ENCODE measurements around the gene SUGP2.

SUGP2 gene

GRCh38 chr19:19033426-19034203 lies at the start of gene SUGP2, which contains the start of gene ARMC6:
SUGP2 (minus strand) TSS chr19:19033517; CDS start chr19:19031071, 2,446 bp downstream.
ARMC6 (plus strand) TSS chr19:19033603; CDS start chr19:19034210, 607 bp downstream.
- peak; percentile 89 for DNase-seq

DNA sequence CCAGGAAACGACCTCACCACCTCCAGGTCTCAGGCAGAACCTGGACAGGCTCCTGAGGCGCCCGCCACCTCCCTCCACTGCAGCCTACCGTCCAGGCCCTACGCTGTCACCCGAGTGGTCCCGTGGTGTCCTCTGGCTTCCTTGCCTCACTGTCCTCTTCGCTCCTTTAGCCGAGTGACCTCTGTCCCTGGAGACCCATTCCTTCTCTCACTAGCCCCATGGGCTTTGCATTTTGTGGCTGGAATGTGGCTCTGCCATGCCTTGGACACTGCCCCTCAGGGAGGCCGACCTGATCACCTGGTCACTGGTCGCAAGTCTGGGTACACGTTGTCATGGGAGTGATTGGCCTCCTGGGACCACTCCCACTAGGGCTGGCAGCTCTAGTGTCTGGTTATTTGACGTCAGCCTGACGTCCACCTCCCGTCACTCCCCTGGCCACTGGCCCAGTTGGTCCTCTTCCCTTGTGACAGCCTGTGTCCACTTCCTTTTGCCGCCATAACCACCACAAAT lies 48.4 kb upstream of the SUGP2 start:
- no peak for DNase-seq

DNA sequence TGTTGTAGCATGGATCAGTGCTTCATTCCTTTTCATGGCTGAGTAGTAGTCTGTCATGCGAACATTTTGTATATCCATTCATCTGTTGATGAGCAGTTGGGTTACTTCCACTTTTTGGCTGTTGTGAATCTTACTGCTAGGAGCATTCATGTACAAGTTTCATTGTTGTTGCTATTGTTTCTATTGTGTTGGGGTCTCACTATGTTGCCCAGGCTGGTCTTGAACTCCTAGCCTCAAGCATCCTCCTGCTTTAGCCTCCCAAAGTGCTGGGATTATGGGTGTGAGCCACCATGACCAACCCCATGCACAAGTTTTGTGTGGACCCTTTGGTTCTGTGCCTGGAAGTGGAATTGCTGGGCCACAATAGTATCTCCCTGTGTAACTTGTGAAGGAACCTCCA lies 46.3 kb upstream of the SUGP2 start:
- DNase-seq = no peak

DNA sequence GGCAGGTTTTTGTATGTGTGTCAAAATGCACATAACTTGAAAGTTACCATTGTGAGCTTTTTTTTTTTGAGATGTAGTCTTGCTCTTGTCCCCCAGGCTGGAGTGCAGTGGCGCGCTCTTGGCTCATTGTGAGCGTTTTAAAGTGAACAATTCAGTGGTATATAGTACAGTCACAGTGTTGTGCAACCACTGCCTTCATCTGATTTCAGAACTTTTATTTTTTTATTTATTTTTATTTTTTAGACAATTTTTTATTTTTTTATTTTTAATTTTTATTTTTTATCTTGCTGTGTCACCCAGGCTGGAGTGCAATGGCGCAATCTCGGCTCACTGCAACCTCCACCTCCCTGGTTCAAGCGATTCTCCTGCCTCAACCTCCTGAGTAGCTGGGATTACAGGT lies 45.5 kb upstream of the SUGP2 start:
- DNase-seq = no peak

GRCh38 chr19:19077103-19077502 lies 43.8 kb upstream of the SUGP2 start:
- no peak for DNase-seq

DNA sequence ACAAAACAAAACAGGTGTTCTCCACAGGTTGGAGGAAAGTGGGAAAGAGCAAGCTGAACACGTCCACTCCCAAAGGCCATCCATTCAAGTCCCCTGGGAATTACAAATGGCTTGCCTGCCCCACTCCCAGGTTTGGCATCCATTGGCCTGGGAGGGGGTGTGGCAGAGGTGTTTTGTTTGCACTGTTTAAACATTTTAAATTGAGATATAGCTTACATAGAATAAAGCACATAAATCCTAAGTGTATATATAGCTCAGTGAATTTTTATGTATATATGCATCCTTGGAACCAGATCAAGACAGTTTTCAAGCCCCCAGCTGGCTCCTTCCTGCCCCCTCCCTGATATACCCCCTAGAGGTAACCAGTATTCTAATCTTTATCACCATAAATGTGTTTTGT lies 43.2 kb upstream of the SUGP2 start:
- no peak for DNase-seq

- no peak for DNase-seq
These were observed 41.8 kb upstream of the SUGP2 start for GRCh38 chr19:19075126-19075525.

DNA sequence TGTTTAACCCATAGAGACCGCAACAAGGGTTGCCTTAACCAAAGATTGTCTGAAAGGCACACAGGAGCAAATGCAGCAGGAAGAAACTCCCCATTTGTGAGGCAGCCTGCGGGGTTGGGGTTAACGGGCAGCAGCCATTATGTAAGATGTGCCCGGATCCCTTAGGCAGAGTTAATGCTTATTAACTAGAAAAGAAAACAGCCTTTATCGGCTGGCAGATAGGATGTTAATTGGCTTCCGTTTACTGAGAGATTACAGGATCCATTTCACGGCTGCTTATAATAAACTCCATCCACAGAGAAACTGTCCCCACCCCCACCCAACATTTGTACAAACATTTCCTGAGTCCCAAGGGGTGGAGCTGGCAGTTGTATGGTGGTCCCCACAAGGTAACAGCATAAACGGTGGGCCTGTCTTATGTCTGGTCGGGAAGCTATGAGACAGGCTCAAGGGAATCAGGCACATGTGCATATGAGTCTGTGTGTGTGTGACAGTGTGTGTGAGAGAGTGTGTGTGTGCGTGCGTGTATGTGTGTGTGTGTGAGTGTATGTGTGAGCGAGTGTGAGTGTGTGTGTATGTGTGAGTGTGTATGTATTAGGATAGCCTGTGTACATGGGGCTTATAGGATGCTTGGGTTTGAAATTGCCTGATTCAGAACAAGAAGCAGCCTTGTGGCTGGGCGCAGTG lies 41.0 kb upstream of the SUGP2 start:
- DNase-seq = no peak

GRCh38 chr19:19071897-19072296 lies 38.6 kb upstream of the SUGP2 start:
- no peak for DNase-seq

- no peak for DNase-seq
These were observed 35.6 kb upstream of the SUGP2 start for GRCh38 chr19:19068659-19069654.

DNA sequence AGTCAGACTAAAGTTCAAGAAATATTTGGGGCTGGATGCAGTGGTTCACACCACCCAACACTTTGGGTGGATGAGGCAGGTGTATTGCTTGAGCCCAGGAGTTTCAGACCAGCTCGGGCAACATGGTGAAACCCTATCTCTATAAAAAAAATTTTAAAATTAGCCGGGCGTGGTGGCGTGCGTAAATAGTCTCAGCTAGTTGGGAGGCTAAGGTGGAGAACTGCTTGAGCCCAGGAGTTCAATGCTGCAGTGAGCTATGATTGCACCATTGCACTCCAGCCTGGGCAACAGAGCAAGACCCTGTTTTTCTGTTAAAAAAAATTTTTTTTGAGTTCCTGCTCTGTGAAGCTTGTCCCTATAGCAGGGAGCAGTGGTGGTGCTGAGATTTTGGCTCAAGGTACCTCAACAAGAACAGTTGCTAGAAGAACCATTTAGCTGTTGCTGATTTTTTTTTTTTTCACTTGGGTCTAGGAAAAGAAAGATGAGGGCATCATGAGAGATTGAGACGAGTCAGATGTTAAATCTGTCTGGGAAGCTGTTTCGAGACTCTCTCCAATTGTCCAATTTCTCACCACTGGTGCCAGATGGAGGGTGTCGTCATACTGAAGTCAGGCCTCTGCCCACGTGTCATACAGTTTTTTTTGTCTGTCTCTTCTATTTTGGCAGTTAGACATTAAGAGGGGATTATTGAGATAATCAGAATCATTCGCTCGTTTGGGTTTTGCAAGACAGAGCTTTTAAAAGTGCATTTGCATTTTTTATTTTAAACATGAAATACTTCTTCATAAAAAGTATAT lies 34.2 kb upstream of the SUGP2 start:
- no peak for DNase-seq

GRCh38 chr19:19064811-19065745 lies 31.8 kb upstream of the SUGP2 start:
- DNase-seq = peak; percentile 45

GRCh38 chr19:19064098-19064722 lies 30.9 kb upstream of the SUGP2 start:
- peak; percentile 19 for DNase-seq

GRCh38 chr19:19063183-19064097 lies 30.1 kb upstream of the SUGP2 start, which contains the start of gene SLC25A42:
SLC25A42 (plus strand) TSS chr19:19063994; CDS start chr19:19096125, 32,131 bp downstream.
- peak; percentile 99 for DNase-seq

- DNase-seq = peak; percentile 21
These were observed 29.3 kb upstream of the SUGP2 start for GRCh38 chr19:19062454-19063182.

DNA sequence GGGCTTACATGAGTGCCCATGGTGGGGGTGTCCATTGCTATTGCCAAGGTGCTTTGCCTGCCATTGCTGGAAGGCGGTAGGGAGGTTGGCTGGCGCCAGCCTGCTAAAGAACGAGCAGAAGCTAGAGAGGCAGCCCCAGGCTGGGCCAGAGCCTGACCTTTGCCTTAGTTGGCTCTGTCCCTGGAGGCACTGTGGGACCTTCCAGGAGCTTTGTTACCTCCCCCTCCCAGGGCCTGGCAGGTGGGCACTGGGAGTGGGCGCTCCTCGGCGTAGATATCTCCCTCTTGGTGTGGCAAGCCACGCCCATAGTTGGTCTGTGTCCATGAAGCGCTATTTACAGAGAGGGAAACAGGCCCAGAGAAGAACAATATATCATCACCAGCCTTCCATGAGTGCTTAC lies 28.2 kb upstream of the SUGP2 start:
- no peak for DNase-seq

GRCh38 chr19:19059837-19060611 lies 26.7 kb upstream of the SUGP2 start:
- no peak for DNase-seq
